IPS-NIHi7 (cell line): ENCODE data around the gene MYRFL.
"Not testable (repeated sequence)": the region's sequence is repeated elsewhere in the genome, so short reads cannot be mapped to it uniquely, and the experiment has no call there.

Experiments
- DNase-seq: peaks from one replicate; pipeline ENCODE4 v3.0.0; 2012; ENCODE audit warnings: mixed read lengths; ENCODE audit errors: extremely low spot score

Gene MYRFL

GRCh38 chr12:69988481-69989321 lies 163.7 kb downstream of the MYRFL start:
- no peak for DNase-seq

GRCh38 chr12:69991690-69992288 lies 166.8 kb downstream of the MYRFL start:
- no peak for DNase-seq

GRCh38 chr12:69993433-69993832 lies 168.4 kb downstream of the MYRFL start:
- DNase-seq = no peak

- DNase-seq = not testable (repeated sequence)
Measured at GRCh38 chr12:69994086-69994485, 169.1 kb downstream of the MYRFL start.

- no peak for DNase-seq
Measured at GRCh38 chr12:69994724-69995173, 169.7 kb downstream of the MYRFL start.

GRCh38 chr12:69996241-69996640 lies 171.2 kb downstream of the MYRFL start:
- DNase-seq = no peak

GRCh38 chr12:69996722-69997121 lies 171.7 kb downstream of the MYRFL start:
- no peak for DNase-seq

GRCh38 chr12:69998011-69998410 lies 173.0 kb downstream of the MYRFL start:
- DNase-seq = no peak

GRCh38 chr12:69998922-69999321 lies 173.9 kb downstream of the MYRFL start:
- no peak for DNase-seq

- no peak for DNase-seq
Measured at GRCh38 chr12:69999561-69999960, 174.5 kb downstream of the MYRFL start.

- no peak for DNase-seq
Measured at GRCh38 chr12:70002097-70002911, 177.3 kb downstream of the MYRFL start.

- no peak for DNase-seq
Measured at GRCh38 chr12:70002912-70003255, 177.9 kb downstream of the MYRFL start.

- DNase-seq = no peak
Measured at GRCh38 chr12:70005864-70006618, 181.0 kb downstream of the MYRFL start.

- DNase-seq = no peak
Measured at GRCh38 chr12:70006619-70006973, 181.6 kb downstream of the MYRFL start.

- DNase-seq = no peak
Measured at GRCh38 chr12:70007687-70008086, 182.7 kb downstream of the MYRFL start.
